HuH-7.5 (cell line): ENCODE data around the gene RGMA.
"Not testable (repeated sequence)": the region's sequence is repeated elsewhere in the genome, so short reads cannot be mapped to it uniquely, and the experiment has no call there.

Experiments used
- DNase-seq: peaks from one replicate; pipeline ENCODE4 v3.0.0; 2011; ENCODE audit warnings: low spot score

The RGMA gene

GRCh38 chr15:93066834-93067648, 22.0 kb downstream of the RGMA start:
- DNase-seq, result no peak

GRCh38 chr15:93066224-93066681, 22.8 kb downstream of the RGMA start:
- no peak for DNase-seq

- DNase-seq, result no peak
Measured at GRCh38 chr15:93065641-93066045, 23.4 kb downstream of the RGMA start.

- no peak for DNase-seq
Measured at GRCh38 chr15:93063796-93064690, 25.0 kb downstream of the RGMA start.

GRCh38 chr15:93063262-93063671, 25.7 kb downstream of the RGMA start:
- DNase-seq, result no peak

GRCh38 chr15:93062628-93063261, 26.3 kb downstream of the RGMA start:
- DNase-seq, result not testable (repeated sequence)

GRCh38 chr15:93060336-93061248, 28.4 kb downstream of the RGMA start:
- no peak for DNase-seq

- DNase-seq, result no peak
Measured at GRCh38 chr15:93059442-93059841, 29.6 kb downstream of the RGMA start.

- no peak for DNase-seq
Measured at GRCh38 chr15:93058904-93059427, 30.0 kb downstream of the RGMA start.

GRCh38 chr15:93058128-93058527, 30.9 kb downstream of the RGMA start:
- no peak for DNase-seq

GRCh38 chr15:93057618-93058017, 31.4 kb downstream of the RGMA start:
- DNase-seq, result no peak

GRCh38 chr15:93056836-93057235, 32.2 kb downstream of the RGMA start:
- no peak for DNase-seq

GRCh38 chr15:93055211-93055610, 33.8 kb downstream of the RGMA start:
- DNase-seq, result no peak

- DNase-seq, result no peak
Measured at GRCh38 chr15:93052090-93052879, 36.7 kb downstream of the RGMA start.

GRCh38 chr15:93051236-93052089, 37.5 kb downstream of the RGMA start:
- DNase-seq, result no peak

- DNase-seq, result no peak
Measured at GRCh38 chr15:93050648-93051047, 38.4 kb downstream of the RGMA start.

- DNase-seq, result no peak
Measured at GRCh38 chr15:93049914-93050578, 39.0 kb downstream of the RGMA start.

- no peak for DNase-seq
Measured at GRCh38 chr15:93049233-93049632, 39.8 kb downstream of the RGMA start.

- no peak for DNase-seq
Measured at GRCh38 chr15:93048759-93049161, 40.3 kb downstream of the RGMA start.
